HT1080 (cell line): Measurements from ENCODE around the gene NUDT14. TPM values are rescaled to one million over a fixed set of nuclear protein-coding genes. Genes with fewer than 3 reads are reported as not detected.

Experiments used
- DNase-seq: peaks from one replicate; pipeline ENCODE4 v3.0.0-alpha.2; 2015; ENCODE audit warnings: low read depth
- total RNA-seq: library from RNA; depleted of rRNA; stranded (reverse); fragments of >200 nt; shearing (Covaris generic); gene quantifications from 2 replicates; pipeline ENCODE4 v1.2.3, GENCODE V29; 2014

NUDT14 gene
- total RNA-seq, 1 experiment from 2014 or later, result 14.2 TPM

DNA sequence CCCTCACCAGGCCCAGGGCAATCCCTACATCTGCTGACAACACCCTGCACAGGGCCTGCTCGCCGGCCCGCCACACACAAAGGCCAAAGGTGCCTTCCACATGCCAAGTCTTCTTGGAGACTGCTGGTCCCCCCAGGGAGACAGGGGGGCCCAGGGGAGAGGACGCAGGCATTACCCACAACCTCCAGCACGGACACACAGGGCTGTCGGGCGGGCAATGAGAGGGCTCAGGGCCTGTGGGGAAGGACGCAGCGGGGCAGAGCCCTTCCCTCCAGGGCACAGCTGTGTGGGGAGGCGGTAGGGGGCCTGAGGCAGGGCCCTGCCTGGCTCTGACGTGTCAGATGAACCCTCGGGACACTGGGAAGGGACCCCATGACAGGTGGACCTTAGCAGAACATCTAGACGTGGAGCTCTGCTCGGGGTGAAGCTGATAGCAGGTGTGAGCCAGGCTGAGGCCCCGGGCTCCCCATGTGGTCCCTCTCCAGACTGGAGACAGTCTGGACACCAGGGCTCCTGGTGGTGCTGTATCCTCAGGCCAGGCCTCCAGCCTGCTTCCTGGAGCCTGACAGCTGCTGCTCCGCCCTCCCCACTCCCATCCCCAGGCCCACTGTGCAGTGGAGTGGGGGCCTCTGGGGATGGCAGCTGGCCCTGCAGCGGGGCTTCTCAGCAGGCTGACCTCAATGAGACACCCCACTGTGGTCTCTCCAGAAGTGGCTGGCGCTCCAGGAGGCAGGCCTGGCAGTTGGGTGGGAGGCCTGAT, 31.6 kb upstream of the NUDT14 start:
- DNase-seq, result no peak

DNA sequence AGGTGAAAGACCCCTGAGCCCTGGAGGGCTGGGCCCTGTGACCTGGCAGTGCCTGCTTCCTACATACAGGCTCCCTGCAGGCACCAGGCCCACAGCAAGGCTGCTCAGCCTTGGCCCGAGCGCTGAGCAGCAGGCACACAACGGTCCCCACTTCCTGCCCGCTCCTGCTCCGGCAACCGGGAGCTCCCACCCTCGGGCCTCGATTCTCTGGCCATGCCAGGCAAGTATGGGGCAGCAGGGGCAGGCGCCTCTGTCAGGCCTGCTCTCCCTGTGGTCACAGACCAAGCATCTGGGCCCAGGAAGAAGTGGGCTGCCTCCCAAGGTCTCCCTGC, 30.6 kb upstream of the NUDT14 start:
- no peak for DNase-seq

DNA sequence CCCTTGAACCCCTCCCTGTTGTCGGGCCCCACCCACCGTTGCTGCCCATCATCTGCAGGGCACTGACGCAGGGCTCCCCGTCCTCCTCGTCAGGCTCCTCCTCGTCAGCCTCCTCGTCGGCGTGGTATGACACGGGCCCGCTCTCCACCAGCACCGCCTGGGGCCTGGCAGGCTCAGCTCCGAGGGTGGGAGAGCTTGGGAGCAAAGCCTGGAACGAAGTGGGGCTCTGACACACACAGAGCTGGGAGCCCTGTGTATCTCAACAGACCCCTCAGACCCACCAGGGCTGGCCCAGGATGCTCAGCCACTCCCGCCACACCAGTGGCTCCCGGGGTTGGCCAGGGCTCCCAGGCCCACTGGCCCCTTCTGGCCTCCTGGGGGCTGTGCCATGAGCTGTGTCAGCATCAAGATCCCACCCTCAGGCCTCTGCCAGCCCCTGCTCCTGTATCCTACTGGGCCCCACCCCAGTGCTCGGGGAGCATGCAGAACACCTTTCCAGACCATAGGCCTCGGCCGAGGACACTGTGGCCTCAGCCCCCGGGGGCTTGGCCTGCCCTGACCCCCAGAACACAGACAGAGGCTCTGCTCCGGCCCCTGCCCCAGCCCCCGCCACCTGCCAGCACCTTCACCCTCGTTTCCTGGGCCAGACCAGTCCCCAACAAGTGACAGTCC, 30.1 kb upstream of the NUDT14 start:
- no peak for DNase-seq

DNA sequence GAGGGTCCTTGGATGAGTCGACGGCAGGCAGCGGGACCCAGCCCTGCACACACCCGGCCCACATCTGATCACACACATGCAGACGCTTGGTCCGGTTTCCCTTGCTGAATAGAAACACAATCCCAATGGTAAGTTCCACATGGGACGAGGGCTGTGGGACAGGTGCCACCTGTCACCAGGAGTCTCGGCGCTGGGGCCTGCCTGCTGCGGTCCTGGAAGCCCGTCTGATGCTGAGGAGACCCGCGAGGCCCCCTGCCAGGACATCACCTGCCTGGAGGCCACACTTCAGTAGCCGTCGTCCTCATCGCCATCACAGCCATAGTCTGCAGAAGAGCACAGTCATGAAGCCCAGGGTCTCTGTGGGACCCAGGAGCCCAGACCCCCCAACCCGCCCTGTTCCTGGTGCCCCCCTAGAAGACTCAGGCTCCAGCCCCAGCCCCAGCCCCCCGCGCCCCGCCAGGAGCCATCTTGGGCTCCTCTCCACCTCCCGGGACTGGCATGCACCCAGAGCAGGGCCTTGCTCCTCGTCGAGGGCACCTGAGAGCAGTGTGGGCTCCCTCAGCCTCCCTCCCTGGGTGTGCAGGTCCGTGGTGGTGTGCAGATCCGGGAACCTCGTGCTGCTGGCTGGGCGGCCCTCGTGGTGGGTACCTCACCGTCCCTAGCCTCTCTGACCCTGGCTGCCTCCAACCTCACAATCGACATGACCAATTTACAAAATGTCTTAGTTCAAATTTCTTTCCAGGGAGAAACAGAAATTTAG, 29.3 kb upstream of the NUDT14 start:
- no peak for DNase-seq

DNA sequence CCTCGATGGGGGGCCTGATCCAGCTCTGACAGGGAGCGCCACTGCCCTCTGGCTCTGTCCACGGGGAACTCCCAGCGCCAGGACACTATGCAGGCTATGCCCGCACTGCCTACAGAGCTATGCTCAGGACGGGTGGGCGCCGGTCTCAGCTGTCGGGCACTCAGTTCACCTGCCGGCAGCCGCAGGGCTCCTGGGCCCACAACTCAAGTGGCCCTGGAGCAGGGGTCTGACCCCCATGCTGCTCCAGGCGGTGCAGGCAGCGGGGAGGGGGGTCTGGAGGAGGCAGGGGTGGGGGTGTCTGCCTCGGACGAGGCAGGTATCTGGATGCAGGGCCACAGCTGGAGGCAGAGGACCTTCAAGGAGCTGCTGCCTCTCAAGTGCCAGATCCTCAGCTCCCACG, 28.5 kb upstream of the NUDT14 start:
- no peak for DNase-seq

DNA sequence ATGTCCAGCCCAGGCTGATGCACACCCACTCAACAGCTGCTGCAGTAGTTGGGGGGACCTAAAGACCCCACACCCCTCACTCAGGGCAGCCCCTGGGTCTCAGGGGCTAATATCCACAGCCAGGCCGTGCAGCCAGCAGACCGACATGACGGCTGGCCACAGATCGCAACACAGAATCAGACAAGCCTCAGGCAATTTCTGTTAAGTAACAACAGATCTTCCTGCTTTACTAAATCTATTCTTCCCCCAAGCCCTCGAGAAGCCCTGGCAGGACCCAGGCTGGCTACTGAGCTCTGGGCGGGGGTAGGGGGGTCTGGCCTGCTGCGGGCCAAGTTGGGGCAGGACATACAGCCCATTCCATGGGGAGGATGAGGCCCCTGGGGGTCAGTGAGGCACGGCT, 28.0 kb upstream of the NUDT14 start:
- no peak for DNase-seq

DNA sequence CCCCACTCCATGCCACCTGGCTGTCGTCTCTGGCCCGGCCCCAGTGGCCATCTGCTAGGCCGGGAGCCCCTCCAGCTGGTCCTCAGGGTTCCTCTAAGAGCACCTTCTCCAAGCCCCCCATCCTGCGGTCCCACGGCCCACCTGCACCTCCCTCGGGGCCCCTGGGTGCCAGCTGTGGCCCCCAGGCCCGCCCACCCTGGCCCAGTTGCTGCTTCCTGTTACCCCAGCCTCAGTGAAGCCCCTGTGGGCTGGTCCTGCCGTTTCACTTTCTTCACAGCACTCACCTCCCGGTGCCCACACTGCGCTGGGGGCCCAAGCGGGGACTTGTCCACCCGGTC, 27.6 kb upstream of the NUDT14 start:
- no peak for DNase-seq

DNA sequence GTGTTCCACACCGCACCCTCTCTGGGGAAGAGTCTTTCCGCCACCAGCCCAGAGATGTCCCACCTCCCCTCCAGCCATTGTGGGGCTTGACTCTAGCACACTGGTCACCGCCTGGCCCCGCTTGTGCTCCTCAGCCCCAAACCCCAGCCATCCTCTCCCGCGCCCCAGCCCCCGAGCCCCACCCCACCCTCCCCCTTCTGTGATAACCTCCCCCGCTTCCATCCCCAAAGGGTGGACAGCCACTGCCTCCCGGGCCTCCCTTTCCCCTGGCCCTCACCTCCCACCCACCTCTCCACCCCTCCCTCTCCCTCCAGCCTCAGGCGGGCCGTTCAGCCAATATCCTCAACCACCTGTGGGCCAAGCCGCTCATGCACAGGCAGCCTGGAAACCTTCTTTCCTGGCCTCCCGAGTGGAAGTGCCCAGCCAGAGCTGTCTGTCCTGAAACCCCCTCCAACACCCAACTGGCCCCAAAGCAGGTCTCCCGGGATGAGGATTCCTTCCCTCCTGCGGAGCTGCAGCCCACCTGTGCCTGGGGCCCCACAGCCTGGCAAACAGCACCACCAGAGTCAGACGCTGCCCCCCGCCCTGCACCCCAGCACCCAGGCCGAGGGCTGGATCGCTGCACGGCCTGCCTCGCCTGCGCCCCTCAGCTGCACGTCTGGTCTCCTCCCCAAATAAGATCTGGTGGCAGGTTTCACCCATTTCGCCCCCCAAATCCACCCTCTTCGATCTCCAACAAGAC, 27.1 kb upstream of the NUDT14 start:
- no peak for DNase-seq

DNA sequence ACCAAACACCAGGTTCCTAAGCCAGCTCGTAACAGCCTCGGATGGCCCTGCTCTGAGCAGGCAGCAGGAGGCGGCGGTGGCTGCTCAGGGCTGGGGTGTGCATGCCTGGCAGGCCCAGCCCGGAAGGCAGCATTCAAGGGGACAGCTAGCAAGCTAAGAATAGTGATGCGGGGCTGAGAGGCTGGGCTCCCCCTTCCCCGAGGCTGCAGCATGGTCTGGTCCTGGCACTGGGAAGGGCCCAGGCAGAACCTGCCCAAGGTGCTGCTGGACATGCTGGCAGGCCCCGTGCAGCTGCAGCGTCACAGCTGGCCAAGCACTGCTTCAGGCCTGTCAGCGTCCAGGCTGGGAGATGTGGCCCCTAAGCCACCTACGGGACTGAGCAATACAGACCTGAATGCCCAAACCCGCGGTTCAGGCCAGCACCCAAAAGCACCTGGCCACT, 26.4 kb upstream of the NUDT14 start:
- no peak for DNase-seq

DNA sequence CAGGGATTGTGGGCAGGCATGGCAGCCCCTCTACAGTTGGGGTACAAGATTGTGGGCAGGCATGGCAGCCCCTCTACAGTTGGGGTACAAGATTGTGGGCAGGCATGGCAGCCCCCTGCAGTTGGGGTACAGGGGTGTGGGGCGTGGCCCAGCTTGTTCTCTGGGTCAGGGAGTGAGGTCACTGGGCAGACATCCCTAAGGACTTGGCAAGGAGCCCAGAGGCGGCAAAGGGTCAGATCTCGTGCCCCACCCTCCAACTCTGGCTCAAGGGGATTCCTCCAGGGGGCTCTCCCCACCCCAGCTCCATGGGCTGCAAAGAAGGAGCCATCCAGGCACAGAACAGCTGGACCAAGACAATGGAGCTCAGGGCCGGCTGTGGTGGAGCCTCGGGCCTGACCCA, 25.8 kb upstream of the NUDT14 start:
- DNase-seq, result no peak

DNA sequence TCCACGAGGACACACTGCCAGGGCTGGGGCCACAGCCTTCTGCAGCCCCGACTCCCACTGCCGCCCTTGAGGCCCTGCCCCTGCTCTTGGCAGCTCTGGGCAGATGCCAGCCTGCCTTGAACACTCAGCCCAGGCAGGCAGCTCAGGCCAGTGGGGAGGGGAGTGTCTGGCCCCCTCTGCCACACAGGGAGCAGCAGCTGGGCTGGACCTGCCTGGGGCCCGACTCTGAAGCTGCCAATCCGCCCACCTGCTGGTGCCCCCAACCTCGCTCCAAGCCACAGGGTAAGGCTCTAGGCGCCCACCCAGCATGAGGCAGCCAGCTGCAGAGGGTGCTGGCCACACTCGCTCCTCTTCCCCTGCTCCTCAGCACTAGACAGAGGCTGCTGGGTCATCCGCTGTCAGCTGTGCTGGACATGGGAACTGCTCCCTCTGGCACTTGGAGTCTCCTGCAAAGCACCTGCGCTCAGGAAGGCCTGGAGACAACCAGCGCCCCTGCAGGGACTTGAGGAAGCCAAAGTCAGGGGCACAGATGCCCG, 24.6 kb upstream of the NUDT14 start:
- peak; percentile 24 for DNase-seq

DNA sequence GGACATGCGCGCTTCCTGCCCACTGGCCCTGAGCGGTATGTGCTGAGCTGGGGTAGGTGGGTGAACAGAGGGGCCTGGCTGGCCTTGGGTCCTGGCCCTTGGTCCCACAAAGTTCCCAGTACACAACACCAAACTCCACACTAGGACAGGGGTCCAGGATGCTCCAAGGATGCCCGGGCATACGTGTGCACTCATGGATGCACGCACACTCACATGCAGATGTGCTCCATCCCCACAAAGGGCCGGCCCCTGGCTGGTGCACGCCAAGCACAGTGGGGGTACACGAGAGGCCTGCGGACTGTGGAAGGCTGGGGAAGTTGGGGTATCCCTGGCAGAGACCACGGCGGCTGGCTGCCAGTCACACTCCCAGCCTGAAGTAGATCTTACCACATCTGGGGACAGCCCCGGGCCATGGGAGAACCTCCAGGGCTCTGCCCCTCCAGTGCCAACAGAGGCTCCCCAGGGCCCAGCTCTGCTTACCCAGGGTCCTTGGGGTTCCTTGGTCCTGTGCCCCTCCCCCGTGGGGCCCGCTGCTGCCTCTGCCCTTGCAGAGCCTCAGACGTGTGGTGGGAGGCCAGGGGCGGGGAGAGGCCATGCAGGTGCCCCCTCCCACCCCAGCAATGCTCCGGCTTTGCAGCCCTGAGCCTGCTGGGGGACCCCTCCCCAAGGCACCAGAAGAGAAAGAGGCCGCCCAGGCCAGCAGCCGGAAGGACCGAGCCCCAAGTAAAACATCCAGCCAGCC, 24.0 kb upstream of the NUDT14 start:
- DNase-seq, result no peak

DNA sequence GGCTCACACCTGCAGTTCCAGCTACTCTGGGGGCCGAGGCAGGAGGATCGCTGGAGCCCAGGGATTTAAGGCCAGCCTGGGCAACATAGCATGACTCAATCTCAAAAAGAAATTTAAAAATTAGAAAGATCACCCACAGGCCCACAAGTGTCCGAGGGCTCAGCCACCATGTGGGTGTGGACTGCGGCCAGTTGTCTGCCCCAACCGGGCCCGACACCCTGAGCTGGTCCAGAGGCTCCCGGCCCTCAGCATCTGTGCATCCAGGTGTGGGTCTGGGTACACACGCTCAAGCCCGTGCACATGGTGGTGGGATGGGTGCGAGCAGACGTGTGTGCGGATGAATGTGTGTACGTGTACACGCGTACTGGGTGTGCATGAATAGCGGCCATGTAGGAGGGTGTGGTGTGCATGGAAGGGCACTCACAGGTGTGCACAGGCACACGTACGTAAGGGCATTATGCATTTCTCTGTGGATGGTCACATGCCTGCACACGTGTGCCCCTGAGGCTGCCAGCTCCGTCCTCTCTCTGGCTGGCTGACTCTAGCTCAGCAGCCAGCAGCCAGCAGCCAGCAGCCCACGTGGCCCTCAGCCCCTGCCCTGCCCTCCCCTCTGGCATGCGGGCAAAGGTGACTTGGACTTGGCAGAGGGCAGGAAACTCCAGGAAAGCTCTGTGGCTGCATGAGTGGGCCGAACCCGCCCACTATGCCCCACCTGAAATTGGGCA, 23.3 kb upstream of the NUDT14 start:
- peak; percentile 15 for DNase-seq

DNA sequence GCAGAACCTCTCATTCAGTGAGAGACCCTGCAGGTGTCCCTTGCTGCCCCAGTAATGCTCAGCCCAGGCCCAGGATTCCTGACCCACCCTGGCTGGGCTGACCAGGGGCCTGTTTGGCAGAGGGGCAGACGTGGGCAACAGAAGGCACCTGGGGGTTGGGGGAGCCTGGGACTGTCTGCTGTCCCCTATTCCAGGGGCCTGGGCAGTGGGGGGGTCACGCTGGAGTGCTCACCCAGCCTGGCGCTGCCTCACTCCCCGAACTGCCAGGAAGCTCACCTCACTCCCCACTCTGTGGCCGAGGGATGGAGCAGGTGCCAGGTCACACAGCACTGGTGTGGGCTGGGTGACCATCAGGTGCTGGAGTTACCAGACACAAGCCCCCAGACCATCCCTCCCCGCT, 22.6 kb upstream of the NUDT14 start:
- no peak for DNase-seq

DNA sequence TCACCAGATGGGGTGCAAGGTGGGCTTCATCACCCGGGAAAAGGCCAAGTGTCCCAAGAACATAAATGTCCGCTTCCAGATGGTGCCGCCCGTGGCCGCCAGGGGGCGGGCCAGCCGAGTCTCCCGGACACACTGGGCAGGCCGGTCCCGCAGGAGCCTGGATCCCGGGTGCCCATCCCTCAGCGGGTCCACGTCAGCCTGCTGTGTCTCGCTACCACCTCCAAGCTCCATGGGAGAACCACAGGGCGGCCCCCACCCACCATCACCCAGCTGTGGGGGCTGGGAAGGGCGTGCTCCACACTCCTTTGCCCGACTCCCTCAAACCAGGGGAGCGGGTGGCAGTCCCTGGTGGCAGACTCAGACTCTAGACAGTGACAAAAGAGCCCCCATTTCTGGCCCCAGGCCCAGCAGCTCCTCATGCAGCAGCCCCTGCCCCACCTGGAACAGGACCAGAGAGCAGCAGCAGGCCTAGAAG, 22.0 kb upstream of the NUDT14 start:
- peak; percentile 39 for DNase-seq

DNA sequence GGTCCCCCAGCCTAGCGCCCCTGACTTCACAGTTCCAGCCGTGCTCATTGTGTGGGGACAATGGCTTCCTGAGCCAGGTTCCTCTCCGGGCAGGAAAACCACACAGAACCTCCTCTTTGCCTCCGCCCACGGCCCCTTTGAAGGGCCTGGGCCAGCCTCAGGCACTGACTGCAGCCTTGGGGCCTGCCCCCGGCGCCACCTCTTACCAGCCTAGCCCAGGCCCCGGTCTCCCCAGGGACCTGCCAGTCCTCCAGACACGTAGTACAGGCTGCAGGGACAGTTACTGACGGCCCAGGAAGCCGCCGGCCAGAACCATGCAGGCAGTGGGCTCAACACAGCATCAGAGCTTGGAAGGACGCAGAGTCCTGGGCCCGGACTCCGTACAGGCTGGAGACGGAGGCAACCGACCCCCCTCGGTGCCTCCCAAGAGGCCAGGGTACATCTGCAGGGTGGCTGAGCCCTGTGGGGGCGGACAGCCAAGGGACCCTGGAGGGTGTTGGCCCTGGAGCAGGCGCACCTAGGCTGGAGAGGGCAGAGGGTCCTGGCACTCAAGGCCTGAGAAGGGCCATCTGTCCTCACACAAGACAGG, 20.9 kb upstream of the NUDT14 start:
- DNase-seq, result no peak

DNA sequence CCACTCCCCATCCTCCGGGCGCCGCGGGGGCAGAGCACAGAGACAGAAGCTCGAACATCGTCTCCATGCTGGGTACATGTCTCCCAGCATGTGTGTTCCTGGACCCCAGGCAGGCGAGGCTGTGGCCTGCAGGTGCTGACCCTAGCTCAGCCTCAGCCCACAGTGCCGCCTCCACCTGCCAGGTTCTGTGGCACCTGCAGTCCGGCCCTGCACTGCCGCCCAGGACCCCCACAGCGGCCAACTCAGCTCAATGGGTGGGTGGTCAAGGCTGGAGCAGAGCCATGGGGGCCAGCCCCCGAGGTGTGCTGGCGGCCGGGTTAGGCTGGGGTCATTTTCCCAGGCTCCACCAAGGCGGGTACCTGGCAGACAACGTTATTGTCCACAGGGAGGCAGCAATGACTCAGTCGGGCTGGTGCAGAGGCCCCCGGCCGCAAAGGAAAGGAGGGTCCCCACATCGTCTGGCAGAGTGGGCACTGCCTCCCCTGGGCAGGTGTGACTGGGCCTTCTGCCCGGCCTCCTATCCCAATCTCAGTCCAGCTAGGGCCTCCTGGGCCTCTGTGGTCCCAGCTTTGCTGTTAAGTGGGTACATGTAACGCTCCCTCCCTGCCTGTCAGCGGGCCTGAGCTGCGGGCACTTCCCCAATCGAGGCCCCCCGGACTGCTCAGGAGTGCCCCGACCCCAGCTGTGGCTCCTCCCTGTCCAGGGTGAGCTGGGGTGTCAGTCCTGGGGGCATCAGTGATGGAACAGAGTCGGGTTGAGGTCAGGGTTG, 20.2 kb upstream of the NUDT14 start:
- DNase-seq, result no peak

DNA sequence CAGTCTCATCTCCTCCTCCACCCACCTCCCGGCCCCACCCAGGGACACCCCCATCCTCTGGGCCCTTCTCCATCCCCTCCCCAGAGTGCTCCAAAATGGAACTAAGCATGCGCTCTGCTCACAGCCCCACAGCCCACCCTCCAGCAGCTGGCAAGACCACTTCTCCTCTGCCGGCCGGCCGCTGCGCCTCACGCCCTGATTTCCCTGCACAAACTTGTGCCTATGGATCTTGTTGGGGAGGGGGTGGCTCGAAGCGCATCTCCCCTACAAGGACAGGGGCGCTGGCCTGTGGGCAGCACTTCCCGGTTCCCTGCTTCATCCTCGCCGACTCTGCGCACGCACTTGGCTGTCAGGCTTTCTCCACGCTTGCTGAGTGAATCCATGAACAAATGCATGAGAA, 19.5 kb upstream of the NUDT14 start:
- no peak for DNase-seq

DNA sequence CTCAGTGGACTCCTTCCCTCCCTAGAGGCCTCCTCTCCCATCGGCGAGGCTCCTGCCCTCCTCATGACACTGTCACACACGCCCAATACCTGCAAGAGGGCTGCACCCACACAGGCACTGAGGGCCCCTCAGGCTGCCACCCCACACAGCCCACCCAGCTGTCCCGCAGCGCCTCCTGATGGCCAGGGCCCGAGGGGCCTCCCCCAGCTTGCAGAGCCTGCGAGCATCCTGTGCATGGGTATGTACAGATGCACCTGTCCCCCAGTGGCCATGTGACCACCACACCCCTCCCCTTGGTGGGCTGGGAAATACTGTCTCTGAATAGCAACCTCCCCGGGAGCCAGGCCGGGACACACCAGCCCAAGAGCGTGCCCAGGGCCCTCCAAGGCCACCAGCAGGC, 19.0 kb upstream of the NUDT14 start:
- DNase-seq, result no peak
